SK-N-SH (cell line): ENCODE data around the gene HIPK1. TPM values are rescaled to one million over a fixed set of nuclear protein-coding genes. Genes with fewer than 3 reads are reported as not detected.

Source experiments
- CTCF ChIA-PET: fragments of 300-600, 350-600 bp; formaldehyde crosslinking; extraction: SDS; loops from one replicate; lab custom pipeline; 2021; lab: Yijun Ruan, JAX
- POLR2A ChIA-PET: fragments of 350-600 bp; sonication (Branson Sonifier 250); formaldehyde crosslinking; extraction: SDS; loops from one replicate; lab custom pipeline; 2020; ENCODE audit warnings: antibody characterized with exemption, inconsistent platforms; lab: Yijun Ruan, JAX
- DNase-seq: peaks from one replicate; pipeline ENCODE4 v3.0.0; 2012
- H2AFZ ChIP-seq: fragments of 200-600 bp; sonication (generic); 2 replicates; pipeline ENCODE4 v1.8.1; 2016; ENCODE audit warnings: antibody characterized with exemption, mild to moderate bottlenecking, low read depth
- H3F3A ChIP-seq: fragments of 200-600 bp; sonication (generic); replicated peaks from 2 replicates; pipeline ENCODE3; 2016; ENCODE audit warnings: antibody characterized with exemption, mild to moderate bottlenecking; ENCODE audit not compliant: insufficient read depth
- H3K27ac ChIP-seq, 2 experiments: fragments of 200-500 bp in 1 of 2; fragments of 200-600 bp in 1 of 2; sonication (Bioruptor generic) in 1 of 2; sonication (generic), shearing (Covaris generic) in 1 of 2; 2 replicates each; pipeline versions ENCODE4 v1.5.1 to v1.6.1; 2014 to 2016; ENCODE audit warnings: low read depth in 2 of 2, inconsistent platforms in 1 of 2, low read length in 1 of 2, mild to moderate bottlenecking in 1 of 2, mixed read lengths in 1 of 2
- H3K27me3 ChIP-seq: fragments of 200-600 bp; sonication (generic), shearing (Covaris generic); 2 replicates; pipeline ENCODE4 v1.6.1; 2016; ENCODE audit warnings: mixed run types; ENCODE audit not compliant: insufficient read depth
- H3K36me3 ChIP-seq, 2 experiments: fragments of 200-500 bp in 1 of 2; fragments of 200-600 bp in 1 of 2; sonication (Bioruptor generic) in 1 of 2; sonication (generic) in 1 of 2; replicated peaks in 1 of 2; 2 replicates each; pipeline versions ENCODE3 to v1.5.1; 2014 to 2016; ENCODE audit warnings: low read length in 1 of 2, mild to moderate bottlenecking in 1 of 2; ENCODE audit not compliant: insufficient read depth in 2 of 2, control insufficient read depth in 1 of 2
- H3K4me1 ChIP-seq, 2 experiments: fragments of 200-500 bp in 1 of 2; fragments of 200-600 bp in 1 of 2; sonication (Bioruptor generic) in 1 of 2; sonication (generic), shearing (Covaris generic) in 1 of 2; 2 replicates each; pipeline versions ENCODE4 v1.5.1 to v1.6.1; 2014 to 2016; ENCODE audit warnings: low read depth in 1 of 2, low read length in 1 of 2, mixed run types in 1 of 2; ENCODE audit not compliant: insufficient read depth in 2 of 2, control insufficient read depth in 1 of 2
- H3K4me2 ChIP-seq: fragments of 200-600 bp; sonication (generic), shearing (Covaris generic); 2 replicates; pipeline ENCODE4 v1.6.1; 2017; ENCODE audit warnings: mixed run types
- H3K4me3 ChIP-seq, 2 experiments: fragments of 200-500 bp in 1 of 2; fragments of 200-600 bp in 1 of 2; sonication (Bioruptor generic) in 1 of 2; sonication (generic), shearing (Covaris generic) in 1 of 2; 2 replicates each; pipeline versions ENCODE4 v1.5.1 to v1.8.1; 2014 to 2016; ENCODE audit warnings: low read depth in 2 of 2, inconsistent platforms in 1 of 2, low read length in 1 of 2, mild to moderate bottlenecking in 1 of 2, mixed read lengths in 1 of 2, moderate library complexity in 1 of 2
- H3K79me2 ChIP-seq: fragments of 200-600 bp; sonication (generic); 2 replicates; pipeline ENCODE4 v1.8.1; 2017; ENCODE audit warnings: mild to moderate bottlenecking; ENCODE audit not compliant: insufficient read depth
- H3K9ac ChIP-seq: fragments of 200-600 bp; sonication (generic); 2 replicates; pipeline ENCODE4 v1.6.1; 2017; ENCODE audit warnings: mixed run types
- H3K9me2 ChIP-seq: fragments of 200-600 bp; sonication (generic); 2 replicates; pipeline ENCODE4 v1.6.1; 2017; ENCODE audit warnings: mixed run types
- H3K9me3 ChIP-seq: fragments of 200-600 bp; sonication (generic); 2 replicates; pipeline ENCODE4 v1.6.1; 2017; ENCODE audit warnings: mixed run types, mild to moderate bottlenecking, moderate library complexity
- H4K20me1 ChIP-seq: fragments of 200-600 bp; sonication (generic); 2 replicates; pipeline ENCODE4 v1.6.1; 2017; ENCODE audit warnings: mild to moderate bottlenecking, mixed run types; ENCODE audit not compliant: insufficient read depth
- ELF1 ChIP-seq: IDR thresholded peaks from 2 replicates; pipeline ENCODE4 v1.4.0; 2012
- EP300 ChIP-seq, 2 experiments: IDR thresholded peaks; 2 replicates each; pipeline versions ENCODE4 v1.4.0 to v1.6.1; 2012; ENCODE audit warnings: borderline replicate concordance in 1 of 2, low read depth in 1 of 2, low read length in 1 of 2
- FOXJ3 ChIP-seq: sonication (generic); formaldehyde crosslinking; IDR thresholded peaks from 2 replicates; pipeline ENCODE4 v1.5.1; 2020; ENCODE audit warnings: mild to moderate bottlenecking, missing genetic modification reagents
- GATA2 ChIP-seq: sonication (generic); formaldehyde crosslinking; IDR thresholded peaks from 2 replicates; pipeline ENCODE4 v1.5.0; 2020; ENCODE audit warnings: mild to moderate bottlenecking, missing genetic modification reagents
- NRF1 ChIP-seq: IDR thresholded peaks from 2 replicates; pipeline ENCODE4 v1.6.1; 2012; ENCODE audit warnings: low read depth, mild to moderate bottlenecking, low read length
- RAD21 ChIP-seq: IDR thresholded peaks from 2 replicates; pipeline ENCODE4 v1.6.1; 2012; ENCODE audit warnings: mild to moderate bottlenecking, low read length
- RFX5 ChIP-seq: IDR thresholded peaks from 2 replicates; pipeline ENCODE4 v1.6.1; 2012; ENCODE audit warnings: mild to moderate bottlenecking, improper control_type of control experiment, low read length
- RXRA ChIP-seq: IDR thresholded peaks from 2 replicates; pipeline ENCODE4 v1.4.0; 2012; ENCODE audit warnings: low read depth, mild to moderate bottlenecking, borderline replicate concordance
- SMC3 ChIP-seq: IDR thresholded peaks from 2 replicates; pipeline ENCODE4 v1.6.1; 2012; ENCODE audit warnings: low read depth, low read length, improper control_type of control experiment
- YY1 ChIP-seq: IDR thresholded peaks from 2 replicates; pipeline ENCODE4 v1.4.0; 2012; ENCODE audit warnings: low read depth, mild to moderate bottlenecking
- WGBS: methylation state at CpG from one replicate; pipeline ENCODE4 v1.1.6; 2017; ENCODE audit warnings: low lambda C conversion rate; 5-methylcytosine and 5-hydroxymethylcytosine counted together
- polyA plus RNA-seq, 3 experiments: library from polyadenylated mRNA; depleted of rRNA; stranded (reverse); fragments of >200 nt; gene quantifications; 2 replicates each; pipeline ENCODE4 v1.2.3, GENCODE V29; 2012
- TF ChIP-seq, protein P1 (sequence below): IDR thresholded peaks from 2 replicates; pipeline ENCODE4 v1.4.0; 2012; ENCODE audit warnings: low read depth, borderline replicate concordance
- TF ChIP-seq, protein P2 (sequence below): fragments of 200-600 bp; sonication (generic); IDR thresholded peaks from 2 replicates; pipeline ENCODE4 v1.6.1; 2017; ENCODE audit warnings: antibody characterized with exemption, mild to moderate bottlenecking, moderate library complexity

The HIPK1 gene
- polyA plus RNA-seq, 1 of the 3 experiments (the other 2 are of a cell fraction): 7.1 TPM

DNA sequence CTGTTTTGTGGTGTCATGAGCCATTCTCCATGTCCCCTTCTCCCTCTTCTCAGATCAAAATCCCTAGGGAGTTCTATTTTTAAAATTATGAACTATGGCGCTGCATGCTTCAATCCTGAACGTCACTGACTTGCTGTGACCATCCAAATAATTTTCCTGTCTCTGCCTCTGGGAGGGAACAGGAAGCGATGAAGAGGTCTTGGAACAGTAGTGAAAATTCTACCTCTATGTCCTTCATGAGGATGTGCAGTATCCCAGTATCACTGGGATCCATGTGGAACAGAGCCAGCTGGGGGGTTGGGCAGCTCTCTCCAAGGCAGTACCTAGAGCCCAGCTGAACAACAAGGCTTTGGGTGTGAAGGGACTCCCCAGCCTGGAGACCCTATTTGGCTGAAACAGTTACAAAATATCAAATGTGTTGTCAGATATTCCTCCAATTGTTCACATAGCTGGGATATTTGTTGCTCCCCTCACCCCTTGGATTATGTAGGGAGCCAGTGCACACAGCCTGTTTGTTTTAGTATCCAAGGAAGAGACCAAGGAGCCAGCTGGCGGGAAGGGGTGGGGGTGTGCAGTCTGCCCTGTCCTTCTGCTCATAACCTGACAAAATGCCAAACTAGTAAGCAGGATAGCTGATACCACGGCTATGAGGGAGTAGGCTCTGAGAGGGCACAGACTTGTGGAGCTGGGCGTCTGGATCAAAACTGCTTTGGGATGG lies 16.4 kb upstream of the HIPK1 start:
- no peak for DNase-seq
- Histone ChIP-seq H3K9me3 (no peaks in the 10 kb centered on the region), H3K36me3 (peaks cover 14 to 28% of the 10 kb centered on the region in 2 experiments), H2AFZ (no peak overlapping the region), H3K4me2 (no peak overlapping the region), H3K4me3 (no peak overlapping the region)
- no peak for TF ChIP-seq RAD21
- TF ChIP-seq, all 33 proteins: peak for 0
- Histone ChIP-seq H3K27ac (no peak overlapping the region; a peak in 1 of 4 replicates), H3K9me2 (no peaks in the 10 kb centered on the region), H3K4me1 (no peaks in the 10 kb centered on the region), H3K27me3 (no peaks in the 10 kb centered on the region), H3K9ac (no peak overlapping the region), H4K20me1 (no peaks in the 10 kb centered on the region), H3K79me2 (no peaks in the 10 kb centered on the region), H3F3A (peaks cover 4% of the 10 kb centered on the region)
- ChIA-PET POLR2A (no interaction called here), CTCF (interaction anchor here (0.6 to 1.3 kb wide), 2 partner anchors 17 to 64 kb away, joined by 3 read pairs; no protein-coding TSS in a partner anchor)
- WGBS: 88% methylated on average over 6 of the region's 6 CpGs

DNA sequence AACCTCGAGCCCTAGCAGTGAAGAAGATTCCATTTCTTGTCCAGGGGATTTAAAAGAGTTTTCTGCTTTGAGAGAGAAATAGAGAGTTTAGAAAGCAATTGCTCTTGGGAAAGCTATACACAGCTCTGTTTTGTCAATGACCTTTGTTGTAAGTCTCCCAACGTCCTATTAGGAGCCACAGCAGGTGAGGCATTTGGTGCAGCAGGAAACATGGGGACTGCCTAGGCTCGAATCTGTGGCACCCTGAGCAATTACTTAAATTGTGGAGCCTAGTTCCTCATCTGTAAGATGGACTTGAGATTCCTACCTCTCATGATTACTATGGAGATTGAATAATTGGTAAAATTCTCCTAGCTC lies 15.8 kb upstream of the HIPK1 start:
- no peaks in the 10 kb centered on the region for H4K20me1 ChIP-seq
- no peaks in the 10 kb centered on the region for H3K9me3 ChIP-seq
- H3K36me3 ChIP-seq: peaks cover 14 to 28% of the 10 kb centered on the region in 2 experiments
- no peak for DNase-seq
- ChIA-PET POLR2A (no interaction called here), CTCF (interaction anchor here (0.6 to 1.3 kb wide), 2 partner anchors 16 to 63 kb away, joined by 3 read pairs; no protein-coding TSS in a partner anchor)
- no peaks in the 10 kb centered on the region for H3K4me1 ChIP-seq
- no peak overlapping the region for H3K4me3 ChIP-seq
- no peaks in the 10 kb centered on the region for H3K79me2 ChIP-seq
- H2AFZ ChIP-seq: no peak overlapping the region
- H3K27ac ChIP-seq: no peak overlapping the region
- no peaks in the 10 kb centered on the region for H3K27me3 ChIP-seq
- H3F3A ChIP-seq: peaks cover 4% of the 10 kb centered on the region
- no peak for TF ChIP-seq NRF1
- TF ChIP-seq FOXJ3 (CRISPR knock-in tag): no peak
- TF ChIP-seq SMC3: no peak
- TF ChIP-seq YY1: no peak
- TF ChIP-seq, protein P1, sequence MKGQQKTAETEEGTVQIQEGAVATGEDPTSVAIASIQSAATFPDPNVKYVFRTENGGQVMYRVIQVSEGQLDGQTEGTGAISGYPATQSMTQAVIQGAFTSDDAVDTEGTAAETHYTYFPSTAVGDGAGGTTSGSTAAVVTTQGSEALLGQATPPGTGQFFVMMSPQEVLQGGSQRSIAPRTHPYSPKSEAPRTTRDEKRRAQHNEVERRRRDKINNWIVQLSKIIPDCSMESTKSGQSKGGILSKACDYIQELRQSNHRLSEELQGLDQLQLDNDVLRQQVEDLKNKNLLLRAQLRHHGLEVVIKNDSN: no peak
- no peak for TF ChIP-seq RFX5
- TF ChIP-seq GATA2 (CRISPR knock-in tag): no peak
- TF ChIP-seq, protein P2, sequence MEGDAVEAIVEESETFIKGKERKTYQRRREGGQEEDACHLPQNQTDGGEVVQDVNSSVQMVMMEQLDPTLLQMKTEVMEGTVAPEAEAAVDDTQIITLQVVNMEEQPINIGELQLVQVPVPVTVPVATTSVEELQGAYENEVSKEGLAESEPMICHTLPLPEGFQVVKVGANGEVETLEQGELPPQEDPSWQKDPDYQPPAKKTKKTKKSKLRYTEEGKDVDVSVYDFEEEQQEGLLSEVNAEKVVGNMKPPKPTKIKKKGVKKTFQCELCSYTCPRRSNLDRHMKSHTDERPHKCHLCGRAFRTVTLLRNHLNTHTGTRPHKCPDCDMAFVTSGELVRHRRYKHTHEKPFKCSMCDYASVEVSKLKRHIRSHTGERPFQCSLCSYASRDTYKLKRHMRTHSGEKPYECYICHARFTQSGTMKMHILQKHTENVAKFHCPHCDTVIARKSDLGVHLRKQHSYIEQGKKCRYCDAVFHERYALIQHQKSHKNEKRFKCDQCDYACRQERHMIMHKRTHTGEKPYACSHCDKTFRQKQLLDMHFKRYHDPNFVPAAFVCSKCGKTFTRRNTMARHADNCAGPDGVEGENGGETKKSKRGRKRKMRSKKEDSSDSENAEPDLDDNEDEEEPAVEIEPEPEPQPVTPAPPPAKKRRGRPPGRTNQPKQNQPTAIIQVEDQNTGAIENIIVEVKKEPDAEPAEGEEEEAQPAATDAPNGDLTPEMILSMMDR: no peak
- TF ChIP-seq EP300 (IDR thresholded peaks at IDR 0.05; ENCODE audit: borderline replicate concordance in 1 of 2, low read depth in 1 of 2, low read length in 1 of 2): no peak
- TF ChIP-seq RXRA: no peak
- TF ChIP-seq ELF1: no peak
- no peaks in the 10 kb centered on the region for H3K9me2 ChIP-seq
- H3K4me2 ChIP-seq: no peak overlapping the region
- no peak overlapping the region for H3K9ac ChIP-seq
- WGBS: 69% methylated on average over 3 of the region's 3 CpGs
